Upper lobe of left lung (tissue), 4 donors: ENCODE results near the gene PIGS.

ENCODE experiments used
- CTCF ChIP-seq, 6 experiments: fragments of 450-650 bp in 4 of 6; fragments of 200-600 bp in 2 of 6; sonication (generic) in 2 of 6; IDR thresholded peaks; one replicate each; pipeline ENCODE4 v1.5.1; 2016 to 2019; ENCODE audit warnings: antibody characterized with exemption in 6 of 6
- EP300 ChIP-seq, 4 donors: sonication (generic); formaldehyde crosslinking; IDR thresholded peaks; one replicate each; pipeline ENCODE4 v1.5.1; 2017; ENCODE audit warnings: antibody characterized with exemption in 4 of 4, control low read depth in 2 of 4
- POLR2A ChIP-seq, 4 donors: fragments of 450-650 bp; IDR thresholded peaks; one replicate each; pipeline ENCODE4 v1.5.1; 2016 to 2017; ENCODE audit warnings: antibody characterized with exemption in 4 of 4, mild to moderate bottlenecking in 2 of 4
- POLR2AphosphoS5 ChIP-seq, 2 donors: sonication (generic); formaldehyde crosslinking; IDR thresholded peaks; one replicate each; pipeline ENCODE4 v1.5.1; 2017; ENCODE audit warnings: antibody characterized with exemption in 2 of 2

- TF ChIP-seq POLR2AphosphoS5 (IDR thresholded peaks at IDR 0.05), result no peak
- TF ChIP-seq CTCF (IDR thresholded peaks at IDR 0.05), result no peak
- TF ChIP-seq EP300 (IDR thresholded peaks at IDR 0.05), result no peak
- TF ChIP-seq POLR2A (IDR thresholded peaks at IDR 0.05), result no peak
Observed at GRCh38 chr17:28509789-28510188, 61.5 kb downstream of the PIGS start.
